HuH-7.5 (cell line): ENCODE measurements around the gene KCNJ8.
"Not testable (repeated sequence)": the region's sequence is repeated elsewhere in the genome, so short reads cannot be mapped to it uniquely, and the experiment has no call there.

Experiments
- DNase-seq: peaks from one replicate; pipeline ENCODE4 v3.0.0; 2011; ENCODE audit warnings: low spot score

The KCNJ8 gene

GRCh38 chr12:21774358-21775132 lies at the start of gene KCNJ8:
Gene KCNJ8 (minus strand): TSS chr12:21774706. CDS start chr12:21773616, 1,090 bp downstream.
- DNase-seq = peak; percentile 30

DNA sequence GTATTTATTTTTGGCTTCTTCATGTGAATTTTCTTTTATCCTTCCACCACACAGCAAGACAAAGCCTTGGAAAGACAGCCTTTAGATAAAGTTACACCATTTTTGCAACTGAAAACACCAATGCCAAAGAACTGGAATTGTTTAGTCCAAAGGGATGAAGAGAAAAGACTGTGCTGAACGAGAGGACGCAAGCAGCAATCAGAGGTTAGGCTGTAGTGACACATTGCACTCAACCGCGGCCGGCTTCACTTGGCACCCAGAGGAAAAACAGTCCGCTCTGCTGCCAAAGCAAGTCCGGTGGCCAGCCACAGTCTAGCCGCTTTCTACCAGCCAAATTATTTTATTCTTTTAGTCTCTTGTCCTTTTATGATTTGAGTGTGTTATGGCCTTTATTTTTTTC lies 49.1 kb upstream of the KCNJ8 start:
- no peak for DNase-seq

- DNase-seq = no peak
Measured at GRCh38 chr12:21819678-21820077, 45.2 kb upstream of the KCNJ8 start.

GRCh38 chr12:21819236-21819635 lies 44.7 kb upstream of the KCNJ8 start:
- peak; percentile 13 for DNase-seq

DNA sequence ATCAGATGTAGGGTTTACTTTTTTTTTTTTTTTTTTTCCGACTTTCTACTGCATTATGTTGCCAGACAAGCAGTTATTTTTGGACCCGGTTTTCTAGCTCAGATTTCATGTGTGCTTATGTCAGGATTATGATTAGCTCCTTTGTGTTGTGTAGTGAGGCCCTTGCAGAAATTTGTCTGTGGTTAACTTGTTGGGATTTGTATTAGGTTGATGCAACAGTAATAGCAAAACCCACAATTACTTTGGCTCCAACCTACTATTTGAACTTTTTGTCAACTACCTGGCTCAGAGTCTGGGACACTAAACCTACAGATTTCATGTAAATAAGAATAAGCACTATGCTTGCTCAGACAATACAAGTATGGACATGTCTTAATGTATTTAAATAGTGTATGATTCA lies 44.1 kb upstream of the KCNJ8 start:
- DNase-seq = no peak

DNA sequence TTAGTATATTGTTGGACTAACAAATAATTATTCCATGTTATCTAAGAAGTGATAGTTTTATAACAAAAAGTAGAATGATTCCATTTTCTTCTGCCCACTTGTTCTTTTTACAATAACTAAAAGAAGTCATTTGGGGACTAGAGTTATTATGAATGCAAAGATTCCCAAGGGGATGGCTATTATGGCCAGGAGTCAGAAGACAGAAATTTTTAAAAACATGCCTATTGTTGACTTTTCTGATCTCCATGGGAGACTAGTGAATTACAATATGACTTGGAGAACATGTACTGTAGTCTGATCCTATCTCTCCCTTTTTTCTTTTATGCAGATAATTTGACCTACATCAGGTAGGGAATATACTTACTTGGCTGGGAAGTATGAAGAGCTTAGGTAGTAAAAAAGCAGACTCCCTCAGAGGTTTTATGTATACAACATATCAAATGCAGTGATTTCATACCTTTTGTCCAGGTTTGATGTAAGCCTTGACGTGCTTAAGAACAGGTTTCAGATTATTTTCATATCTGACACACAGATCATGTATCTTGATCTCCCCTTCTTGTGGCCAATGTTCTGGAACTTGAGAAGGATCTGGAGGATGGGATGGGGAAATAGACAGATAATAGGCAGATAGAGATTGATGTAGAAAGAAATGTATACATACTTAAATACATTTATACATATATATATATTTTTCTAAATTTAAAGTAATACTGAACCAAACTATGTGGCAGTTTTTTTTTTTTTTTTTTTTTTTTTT lies 41.0 kb upstream of the KCNJ8 start:
- DNase-seq = no peak

DNA sequence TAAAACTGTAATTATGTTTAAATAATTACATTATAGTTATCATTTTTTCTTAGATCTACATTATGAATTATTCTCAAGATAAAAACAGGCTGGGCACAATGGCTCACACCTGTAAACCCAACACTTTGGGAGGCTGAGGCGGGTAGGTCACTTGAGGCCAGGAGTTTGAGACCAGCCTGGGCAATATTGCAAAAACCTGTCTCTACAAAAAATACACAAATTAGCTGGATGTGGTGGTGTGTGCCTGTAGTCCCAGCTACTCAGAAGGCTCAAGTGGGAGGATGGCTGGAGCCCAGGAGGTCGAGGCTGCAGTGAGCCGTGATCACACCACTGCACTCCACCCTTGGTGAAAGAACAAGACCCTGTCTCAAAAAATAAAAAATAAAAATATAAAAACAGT lies 40.3 kb upstream of the KCNJ8 start:
- DNase-seq = no peak

- no peak for DNase-seq
Measured at GRCh38 chr12:21814327-21814726, 39.8 kb upstream of the KCNJ8 start.

DNA sequence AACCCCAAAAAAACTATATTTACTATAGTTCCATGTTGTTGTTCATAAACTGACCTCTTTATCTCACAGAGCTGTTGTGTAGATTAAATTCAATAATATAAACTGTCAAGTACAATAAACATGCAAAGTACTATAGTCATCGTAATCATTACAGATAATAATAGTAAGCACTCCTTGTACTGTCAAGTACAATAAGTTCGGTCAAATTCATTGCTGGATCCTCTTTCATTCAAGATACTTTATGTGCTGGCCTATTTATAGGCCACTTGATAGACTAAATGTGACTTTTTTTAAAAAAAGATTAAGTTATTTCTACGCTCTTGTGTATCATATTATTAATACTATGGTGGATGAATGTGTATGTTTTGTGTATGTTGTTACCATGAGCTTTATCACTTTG lies 39.2 kb upstream of the KCNJ8 start:
- DNase-seq = no peak

GRCh38 chr12:21813125-21813524 lies 38.6 kb upstream of the KCNJ8 start:
- no peak for DNase-seq

DNA sequence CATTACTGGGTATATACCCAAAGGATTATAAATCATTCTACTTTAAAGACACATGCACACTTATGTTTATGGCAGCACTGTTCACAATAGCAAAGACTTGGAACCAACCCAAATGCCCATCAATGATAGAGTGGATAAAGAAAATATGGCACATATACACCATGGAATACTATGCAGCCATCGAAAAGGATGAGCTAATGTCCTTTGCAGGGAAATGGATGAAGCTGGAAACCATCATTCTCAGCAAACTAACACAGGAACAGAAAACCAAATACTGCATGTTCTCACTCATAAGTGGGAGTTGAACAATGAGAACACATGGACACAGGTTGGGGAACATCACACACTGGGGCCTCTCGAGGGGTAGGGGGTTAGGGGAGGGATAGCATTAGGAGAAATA lies 37.8 kb upstream of the KCNJ8 start:
- DNase-seq = not testable (repeated sequence)

DNA sequence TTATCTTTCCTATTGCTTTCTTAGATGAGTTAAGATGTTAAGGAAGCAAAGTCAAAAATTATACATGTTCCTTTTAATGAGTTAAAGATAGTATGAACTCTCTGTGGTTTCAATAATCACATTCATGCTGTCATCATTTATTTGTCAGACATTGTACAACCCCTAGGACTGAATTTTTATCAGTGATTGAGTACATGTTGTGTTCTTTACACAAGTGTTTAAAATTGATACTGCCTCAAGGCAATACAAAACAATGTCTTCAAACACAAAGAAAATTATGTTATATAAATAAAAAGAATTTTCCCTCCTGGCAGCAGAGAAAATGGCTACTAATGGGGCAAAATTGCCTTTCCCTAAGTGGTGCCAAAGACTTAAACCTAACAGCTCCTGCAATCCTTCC lies 34.6 kb upstream of the KCNJ8 start:
- DNase-seq = no peak

GRCh38 chr12:21806255-21806654 lies 31.7 kb upstream of the KCNJ8 start:
- DNase-seq = no peak

- no peak for DNase-seq
Measured at GRCh38 chr12:21801522-21802288, 27.2 kb upstream of the KCNJ8 start.

GRCh38 chr12:21800011-21800410 lies 25.5 kb upstream of the KCNJ8 start:
- DNase-seq = no peak

DNA sequence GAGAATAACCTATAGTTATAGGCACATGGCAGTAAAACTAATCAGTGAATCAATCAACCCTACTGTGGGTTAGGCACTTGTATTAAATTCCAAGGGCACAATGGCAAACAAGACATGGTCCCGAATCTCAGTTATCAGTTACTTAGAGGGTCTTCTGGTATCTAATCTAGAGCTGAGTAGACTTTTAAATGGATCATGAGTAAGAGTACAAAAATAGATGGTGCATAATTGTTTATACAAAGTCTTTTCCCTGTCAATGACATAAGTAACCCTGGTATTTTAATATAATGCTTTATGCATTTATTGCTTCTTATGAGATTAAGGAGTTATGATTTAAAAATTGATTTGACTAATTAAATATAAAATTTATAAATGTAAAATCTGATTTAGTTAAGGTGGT lies 23.0 kb upstream of the KCNJ8 start:
- no peak for DNase-seq

- no peak for DNase-seq
Measured at GRCh38 chr12:21795648-21796328, 21.3 kb upstream of the KCNJ8 start.

- DNase-seq = not testable (repeated sequence)
Measured at GRCh38 chr12:21794807-21795595, 20.5 kb upstream of the KCNJ8 start.

- not testable (repeated sequence) for DNase-seq
Measured at GRCh38 chr12:21789687-21790086, 15.2 kb upstream of the KCNJ8 start.

DNA sequence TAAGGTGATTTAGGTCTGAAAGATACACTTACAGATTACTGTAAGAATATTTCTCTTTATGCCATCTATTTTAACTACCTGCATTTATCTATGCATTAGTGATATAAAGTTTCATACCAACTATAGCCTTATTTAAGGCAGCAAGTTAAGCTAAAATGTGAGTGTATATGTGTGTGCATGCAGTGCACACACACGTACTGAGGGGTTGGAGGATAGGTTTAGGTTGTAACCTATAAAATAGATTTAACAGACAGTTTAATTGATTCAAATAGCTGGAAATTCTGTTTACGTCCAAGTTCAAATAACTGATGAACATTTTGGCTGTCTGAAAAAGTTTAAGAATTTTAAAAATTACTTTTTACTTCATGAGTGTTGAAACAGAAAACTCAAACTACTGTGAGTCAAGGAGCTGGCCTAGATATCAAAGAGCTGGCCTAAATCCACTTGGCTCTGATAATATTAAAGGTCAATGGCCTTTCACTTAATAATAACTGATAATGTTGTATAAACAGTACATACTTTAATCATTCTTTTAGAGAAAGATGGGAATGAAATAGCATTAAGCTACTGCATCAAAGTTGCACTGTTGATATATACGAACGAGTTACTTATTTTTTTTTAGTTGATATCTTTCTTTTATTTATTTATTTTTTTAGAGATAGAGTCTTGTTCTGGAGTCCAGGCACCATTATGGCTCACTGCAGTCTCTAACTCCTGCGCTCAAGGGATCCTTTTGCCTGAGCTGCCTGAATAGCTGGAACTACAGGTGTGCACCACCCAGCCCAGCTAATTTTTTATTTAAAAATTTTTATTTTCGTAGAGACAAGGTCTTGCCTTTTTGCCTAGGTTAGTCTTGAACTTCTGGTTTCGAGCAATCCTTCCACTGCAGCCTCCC lies 13.8 kb upstream of the KCNJ8 start:
- no peak for DNase-seq
